HG03354 (cell line): ENCODE measurements around the gene SLC25A45.
A peak's percentile ranks its signal among the peaks of the same experiment; 100 is the strongest.

Experiments
- ATAC-seq: cut with Tn5 transposase; IDR thresholded peaks from one replicate; pipeline ENCODE4 v1.9.1; 2021; ENCODE audit warnings: mild to moderate bottlenecking; ENCODE audit not compliant: unreplicated experiment, poor library complexity, severe bottlenecking

Gene SLC25A45

DNA sequence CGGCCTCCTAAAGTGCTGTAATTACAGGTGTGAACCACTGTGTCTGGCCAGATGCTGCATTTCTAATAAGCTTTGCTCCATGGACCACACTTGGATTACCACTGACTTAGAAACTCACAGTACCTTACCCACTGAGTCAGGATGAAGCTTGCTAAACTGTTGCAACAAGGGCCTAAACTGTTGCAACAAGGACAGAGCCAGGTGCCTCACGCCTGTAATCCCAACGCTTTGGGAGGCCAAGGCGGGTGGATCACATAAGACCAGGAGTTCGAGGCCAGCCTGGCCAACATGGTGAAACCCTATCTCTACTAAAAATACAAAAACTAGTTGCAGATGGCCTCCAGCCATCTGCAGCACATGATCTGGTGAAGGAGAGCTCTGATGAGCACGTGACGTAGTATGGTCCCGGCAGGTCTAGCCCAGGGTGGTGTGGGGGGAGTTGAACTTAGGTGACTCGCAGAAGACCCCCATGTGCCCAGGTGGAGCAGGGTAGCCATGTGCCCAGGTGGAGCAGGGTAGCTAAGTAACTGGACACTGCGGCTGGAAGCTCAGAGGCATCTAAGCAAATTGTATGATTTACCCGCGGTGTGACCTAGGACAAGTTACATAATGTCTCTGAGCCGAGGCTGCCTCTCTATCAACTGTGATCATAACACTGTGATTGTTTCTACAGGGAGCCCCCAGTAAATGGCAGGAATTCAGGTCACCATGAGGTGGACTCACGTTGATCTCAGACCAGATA lies 8.4 kb downstream of the SLC25A45 start:
- no peak for ATAC-seq

DNA sequence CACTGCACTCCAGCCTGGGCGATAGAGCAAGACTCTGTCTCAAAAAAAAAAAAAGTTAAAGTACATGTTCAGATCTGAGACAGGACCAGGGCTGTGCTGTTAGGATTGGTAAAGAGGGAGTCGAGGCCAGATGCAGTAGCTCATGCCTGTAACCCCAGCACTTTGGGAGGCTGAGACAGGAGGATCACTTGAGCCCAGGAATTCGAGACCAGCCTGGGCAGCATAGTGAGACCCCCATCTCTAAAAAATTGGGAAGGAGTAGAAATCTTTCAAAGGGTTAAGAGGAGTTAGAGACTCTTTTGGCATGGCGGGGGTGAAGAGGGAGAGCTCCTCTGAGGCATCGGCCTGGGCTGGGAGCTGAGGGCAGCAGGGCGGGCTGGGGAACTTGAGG lies 11.8 kb downstream of the SLC25A45 start:
- ATAC-seq, result no peak

- no peak for ATAC-seq
These were observed 16.1 kb downstream of the SLC25A45 start for GRCh38 chr11:65366340-65366773.

DNA sequence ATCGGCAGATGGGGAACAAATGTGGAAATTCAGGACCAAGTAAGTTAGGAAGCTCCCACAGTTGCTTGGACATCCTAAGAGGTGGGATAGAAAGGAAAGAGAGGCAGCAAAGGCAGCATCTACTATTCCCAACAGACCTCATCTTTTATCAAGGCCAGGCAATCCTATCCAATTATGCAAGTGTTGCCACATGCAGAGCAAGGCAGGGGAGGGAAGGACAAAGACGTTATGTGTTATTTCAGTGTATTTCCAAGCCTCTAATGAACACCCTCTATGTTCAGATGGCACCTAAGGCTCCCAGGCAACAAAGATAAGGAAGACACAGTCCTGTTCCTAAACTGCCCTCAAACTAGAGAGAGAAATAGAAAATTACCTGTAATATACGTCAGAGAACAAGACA lies 18.7 kb downstream of the SLC25A45 start:
- ATAC-seq, result no peak

GRCh38 chr11:65362966-65363365 lies 19.5 kb downstream of the SLC25A45 start:
- ATAC-seq, result no peak

DNA sequence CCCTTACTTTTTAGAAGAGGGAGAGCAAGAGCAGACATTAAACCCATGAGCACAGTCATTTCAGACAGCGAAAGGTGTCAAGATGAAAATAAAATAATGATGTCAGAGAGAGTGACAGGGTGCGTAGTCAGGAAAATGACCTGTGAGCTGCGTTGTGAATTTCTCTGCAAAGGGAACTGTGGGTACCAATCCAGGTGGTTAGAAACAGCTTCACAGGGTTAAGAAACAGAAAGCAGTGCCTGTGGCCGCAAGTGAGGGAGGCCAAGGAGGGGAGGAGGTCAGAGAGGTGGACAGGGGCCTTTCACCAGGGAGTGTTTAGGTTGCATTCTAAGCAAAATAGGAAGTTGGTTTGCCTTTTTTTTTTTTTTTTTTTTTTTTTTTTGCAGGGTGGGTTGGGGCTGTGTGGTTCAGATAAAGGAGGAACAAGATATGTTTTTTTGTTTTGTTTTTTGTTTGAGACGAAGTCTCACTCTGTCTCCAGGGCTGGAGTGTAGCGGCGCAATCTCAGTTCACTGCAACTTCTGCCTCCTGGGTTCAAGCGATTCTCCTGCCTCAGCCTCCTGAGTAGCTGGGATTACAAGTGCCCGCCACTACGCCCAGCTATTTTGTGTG lies 20.0 kb downstream of the SLC25A45 start:
- no peak for ATAC-seq

DNA sequence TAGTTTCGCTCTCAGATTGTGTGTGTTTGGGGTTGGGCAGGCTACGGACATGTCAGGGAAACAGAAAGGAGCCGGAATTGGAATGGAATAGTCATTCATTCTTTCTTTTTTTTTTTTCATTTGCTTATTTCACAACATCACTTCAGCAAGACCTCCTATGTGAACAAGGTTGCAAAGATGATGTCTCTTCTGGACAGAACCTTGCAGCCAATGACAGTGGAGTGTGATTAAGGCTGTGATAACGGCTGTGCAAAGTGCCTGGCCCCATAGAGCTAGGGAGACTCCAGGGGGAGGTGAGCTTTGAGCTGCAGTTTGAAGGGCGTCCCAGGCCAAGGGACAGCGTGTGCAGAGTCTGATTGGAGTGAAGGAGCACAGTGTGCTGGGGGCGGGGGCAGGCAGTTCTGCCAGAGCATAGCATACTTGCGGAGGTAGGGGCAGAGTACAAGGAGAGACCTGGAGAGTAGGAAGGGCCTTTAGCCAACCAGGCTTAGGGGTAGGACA lies 24.5 kb downstream of the SLC25A45 start:
- no peak for ATAC-seq

DNA sequence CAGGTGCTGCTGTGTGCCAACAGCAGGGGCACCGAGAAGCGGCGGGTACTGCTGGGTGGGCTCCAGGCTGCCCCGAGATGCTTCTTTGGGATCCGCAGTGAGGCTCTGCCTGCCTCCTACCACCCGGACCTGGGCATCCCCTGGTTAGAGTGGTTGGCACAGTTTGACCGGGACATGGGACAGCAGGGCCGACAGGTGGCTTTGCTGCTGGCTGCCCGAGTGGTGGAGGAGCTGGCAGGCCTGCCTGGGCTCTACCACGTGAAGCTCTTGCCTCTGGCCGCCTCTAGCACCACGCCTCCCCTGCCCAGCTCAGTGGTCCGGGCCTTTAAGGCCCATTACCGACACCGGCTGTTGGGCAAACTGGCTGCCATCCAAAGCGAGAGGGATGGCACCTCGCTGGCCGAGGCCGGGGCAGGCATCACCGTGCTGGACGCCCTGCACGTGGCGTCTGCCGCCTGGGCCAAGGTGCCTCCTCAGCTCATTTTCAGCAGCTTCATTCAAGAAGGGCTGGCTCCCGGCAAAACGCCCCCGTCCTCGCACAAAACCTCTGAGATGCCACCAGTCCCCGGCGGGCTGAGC lies 26.0 kb downstream of the SLC25A45 start:
- no peak for ATAC-seq

DNA sequence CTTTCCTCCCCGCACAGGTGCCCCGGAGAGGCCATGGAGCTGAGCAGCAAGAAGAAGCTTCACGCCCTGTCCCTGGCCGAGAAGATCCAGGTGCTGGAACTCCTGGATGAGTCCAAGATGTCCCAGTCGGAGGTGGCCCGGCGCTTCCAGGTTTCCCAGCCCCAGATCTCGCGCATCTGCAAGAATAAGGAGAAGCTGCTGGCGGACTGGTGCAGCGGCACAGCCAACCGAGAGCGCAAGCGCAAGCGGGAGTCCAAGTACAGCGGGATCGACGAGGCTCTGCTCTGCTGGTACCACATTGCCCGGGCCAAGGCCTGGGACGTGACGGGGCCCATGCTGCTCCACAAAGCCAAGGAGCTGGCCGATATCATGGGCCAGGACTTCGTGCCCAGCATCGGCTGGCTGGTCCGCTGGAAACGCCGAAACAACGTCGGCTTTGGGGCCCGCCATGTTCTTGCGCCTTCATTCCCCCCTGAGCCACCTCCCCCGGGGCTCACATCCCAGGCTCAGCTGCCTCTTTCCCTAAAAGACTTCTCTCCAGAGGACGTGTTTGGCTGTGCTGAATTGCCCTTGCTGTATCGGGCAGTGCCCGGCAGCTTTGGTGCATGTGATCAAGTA lies 26.6 kb downstream of the SLC25A45 start:
- no peak for ATAC-seq

GRCh38 chr11:65355013-65355775 lies 27.3 kb downstream of the SLC25A45 start:
- ATAC-seq, result peak; percentile 35

DNA sequence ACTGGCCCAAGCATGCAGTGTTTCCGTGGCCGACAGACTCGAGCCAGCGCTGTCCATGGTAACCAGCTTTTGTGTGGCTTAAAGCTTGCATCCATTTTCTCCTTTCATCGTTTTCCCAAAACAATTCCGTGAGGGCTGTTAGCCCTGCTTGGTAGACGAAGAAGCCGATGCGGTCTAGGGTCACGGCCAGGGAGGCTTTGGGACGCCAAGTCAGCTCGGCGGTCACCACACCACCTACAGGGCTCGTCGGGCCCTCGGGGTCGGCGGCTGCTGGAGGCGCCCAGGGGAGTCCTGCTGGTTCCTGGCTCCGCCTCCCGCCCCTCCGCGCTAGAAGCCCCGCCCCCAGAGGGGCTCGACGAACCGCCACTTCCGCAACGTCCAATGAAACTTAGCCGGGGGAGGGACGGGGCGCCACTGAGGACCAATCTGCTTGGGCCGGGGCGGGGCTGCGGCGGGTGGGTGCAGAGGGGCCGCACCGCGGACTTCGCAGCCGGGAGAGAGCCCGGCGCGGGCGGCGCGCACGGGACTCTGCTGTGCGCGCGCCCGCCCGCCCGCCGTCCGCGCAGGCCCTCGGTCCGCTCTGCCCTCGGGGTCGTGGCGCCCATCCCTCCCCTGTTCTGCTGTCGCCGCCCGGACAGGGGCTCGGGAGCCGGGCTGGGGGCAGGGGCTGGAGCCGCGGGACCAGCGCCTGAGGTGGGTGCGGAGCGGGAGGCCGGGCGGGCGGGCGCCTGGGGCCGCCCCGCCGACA lies 28.0 kb downstream of the SLC25A45 start, which contains the start of gene TIGD3:
TIGD3 (plus strand) TSS at position 487 of the 748 bp plus-strand sequence. CDS start 1,058 bp downstream, outside the sequence.
- ATAC-seq, result peak; percentile 84

GRCh38 chr11:65353900-65354264 lies 28.6 kb downstream of the SLC25A45 start:
- ATAC-seq, result no peak

GRCh38 chr11:65353376-65353775 lies 29.1 kb downstream of the SLC25A45 start:
- ATAC-seq, result no peak

GRCh38 chr11:65352783-65353182 lies 29.7 kb downstream of the SLC25A45 start:
- no peak for ATAC-seq

DNA sequence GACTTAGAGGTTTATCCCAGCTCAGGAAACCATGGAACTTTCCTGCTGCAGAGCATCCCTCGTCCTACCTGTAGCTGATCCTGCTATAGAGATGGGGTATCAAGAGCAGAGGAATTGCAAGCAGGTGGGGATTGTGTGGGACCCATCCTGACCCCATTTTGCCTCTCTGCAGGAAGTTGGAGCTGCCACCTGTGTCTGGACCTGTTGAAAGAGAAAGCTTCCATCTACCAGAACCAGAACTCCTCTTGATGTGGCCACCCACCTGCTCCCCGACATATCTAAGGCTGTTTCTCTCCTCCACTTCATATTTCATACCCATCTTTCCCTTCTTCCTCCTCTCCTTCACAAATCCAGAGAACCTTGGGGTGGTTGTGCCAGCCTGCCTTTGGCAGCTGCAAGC lies 30.9 kb downstream of the SLC25A45 start:
- ATAC-seq, result no peak

GRCh38 chr11:65341856-65342255 lies 40.6 kb downstream of the SLC25A45 start:
- ATAC-seq, result no peak

GRCh38 chr11:65340226-65340625 lies 42.2 kb downstream of the SLC25A45 start:
- no peak for ATAC-seq

DNA sequence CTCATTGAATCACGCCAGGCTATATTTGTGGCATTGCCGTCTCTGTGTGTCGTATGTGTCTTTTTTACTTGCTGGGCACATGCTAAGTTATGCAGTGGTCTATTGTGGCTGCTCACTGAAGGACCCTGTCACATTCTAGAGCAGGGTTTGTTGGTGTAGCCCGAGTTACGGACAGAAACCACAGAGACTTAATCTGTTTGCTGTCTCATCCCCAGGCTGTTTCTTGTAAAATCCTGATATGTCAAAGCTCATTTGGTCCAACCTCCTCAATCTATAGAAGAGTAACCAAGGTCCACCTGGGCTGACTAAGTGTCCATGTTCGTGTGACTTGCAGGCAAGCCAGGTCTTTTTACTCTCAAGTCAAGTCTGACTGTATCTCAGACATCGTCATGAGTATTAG lies 43.8 kb downstream of the SLC25A45 start:
- no peak for ATAC-seq

DNA sequence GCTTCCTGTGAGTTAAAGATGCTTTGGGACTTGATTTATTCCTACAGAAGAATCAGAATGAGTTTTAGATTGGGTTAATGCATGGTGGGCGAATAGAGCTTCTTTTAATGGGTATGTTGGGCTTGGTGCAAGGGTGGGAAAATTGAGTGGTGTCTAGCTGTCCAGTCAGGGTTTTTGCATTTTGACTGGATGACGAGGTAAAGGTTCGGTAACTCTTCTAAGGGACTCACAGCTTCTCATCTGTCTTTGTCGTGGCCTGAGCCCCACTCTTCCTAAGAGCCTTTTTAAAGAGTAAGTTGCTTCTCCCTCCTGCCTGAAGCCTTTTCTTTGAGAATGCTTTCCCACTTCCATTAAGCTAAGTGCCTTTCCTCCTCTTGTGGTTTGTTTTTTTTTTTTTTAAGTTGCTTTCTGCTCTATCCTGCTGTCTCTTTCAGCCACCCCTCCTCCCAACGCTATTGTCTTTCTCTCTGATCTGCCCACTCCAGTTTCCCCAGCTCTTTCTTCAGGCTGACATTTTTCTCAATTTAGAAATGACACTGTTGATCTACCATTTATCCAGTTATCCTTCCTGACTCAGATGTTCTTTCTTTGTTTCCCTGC lies 47.6 kb downstream of the SLC25A45 start:
- ATAC-seq, result no peak
